Left ventricle myocardium inferior (tissue), 1 donor: Measurements from ENCODE around the gene RBPJL. TPM values are rescaled to one million over a fixed set of nuclear protein-coding genes. Genes with fewer than 3 reads are reported as not detected.
A peak's percentile ranks its signal among the peaks of the same experiment; 100 is the strongest.

Experiments used
- DNase-seq: peaks from one replicate; pipeline ENCODE4 v3.0.0-alpha.2; 2020
- H3K27ac ChIP-seq: fragments of 200-600 bp; replicated peaks from 2 replicates; pipeline ENCODE4 v1.8.0; 2021
- H3K27me3 ChIP-seq: fragments of 200-600 bp; 2 replicates; pipeline ENCODE4 v1.8.0; 2021; ENCODE audit warnings: low read depth
- H3K36me3 ChIP-seq: fragments of 200-600 bp; 2 replicates; pipeline ENCODE4 v1.8.0; 2021
- H3K4me1 ChIP-seq: fragments of 200-600 bp; 2 replicates; pipeline ENCODE4 v1.8.0; 2021
- H3K4me3 ChIP-seq: fragments of 200-600 bp; 2 replicates; pipeline ENCODE4 v1.8.0; 2021; ENCODE audit warnings: mild to moderate bottlenecking, moderate library complexity
- H3K9me3 ChIP-seq: fragments of 200-600 bp; replicated peaks from 2 replicates; pipeline ENCODE4 v1.8.0; 2021
- intact Hi-C: fragments of 100-400 bp; cut with micrococcal nuclease; formaldehyde crosslinking; loops from one replicate; pipeline ENCODE4 v1.11.0; 2022
- total RNA-seq: library from RNA; stranded (reverse); fragmentation: NEBNext Ultra II Directional; extraction: Animal tissue kit (Norgen Biotek cat#: 25700); gene quantifications from one replicate; pipeline ENCODE4 v1.2.1, GENCODE V29; 2021
- TF ChIP-seq, protein P1 (sequence below): fragments of 200-600 bp; IDR thresholded peaks from 2 replicates; pipeline ENCODE4 v1.8.0; 2021; ENCODE audit warnings: antibody characterized with exemption, mild to moderate bottlenecking, borderline replicate concordance
- donor health status: DM: no; HTN: yes; CAD: no; lungs with severe emphysema.

The RBPJL gene
- total RNA-seq, 1 donor from 2014 or later = not detected

DNA sequence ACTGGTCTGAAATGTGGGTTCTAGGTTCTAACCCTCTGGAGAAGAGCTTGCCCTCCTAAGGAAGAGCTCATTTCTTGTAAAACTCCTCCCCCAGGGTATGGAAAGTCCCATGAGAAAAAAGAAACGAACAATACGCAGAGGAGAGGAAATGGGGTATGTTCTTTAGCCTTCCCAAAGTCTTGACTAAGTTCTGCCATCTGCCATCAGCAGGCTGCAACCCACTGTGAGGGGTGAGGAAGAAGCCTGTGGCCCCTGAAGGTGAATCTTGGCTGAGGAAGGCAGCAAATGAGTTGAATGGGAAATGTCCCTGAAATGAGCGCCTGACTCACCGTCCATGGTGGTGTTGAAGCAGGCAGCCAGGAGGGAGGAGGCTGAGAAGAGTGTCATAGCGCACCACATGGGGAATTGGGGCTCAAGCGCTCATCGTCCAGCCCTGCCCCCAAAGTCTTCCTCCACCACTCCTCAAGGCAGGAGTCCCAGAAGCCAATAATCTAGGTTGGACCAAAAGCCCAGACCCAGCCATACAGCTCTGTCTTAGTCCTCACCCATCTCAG lies 11.8 kb downstream of the RBPJL start:
- no peak overlapping the region for H3K27ac ChIP-seq
- intact Hi-C loops = no loop called here
- H3K9me3 ChIP-seq = no peaks in the 10 kb centered on the region
- no peaks in the 10 kb centered on the region for H3K4me1 ChIP-seq
- H3K36me3 ChIP-seq = no peaks in the 10 kb centered on the region
- TF ChIP-seq, protein P1, sequence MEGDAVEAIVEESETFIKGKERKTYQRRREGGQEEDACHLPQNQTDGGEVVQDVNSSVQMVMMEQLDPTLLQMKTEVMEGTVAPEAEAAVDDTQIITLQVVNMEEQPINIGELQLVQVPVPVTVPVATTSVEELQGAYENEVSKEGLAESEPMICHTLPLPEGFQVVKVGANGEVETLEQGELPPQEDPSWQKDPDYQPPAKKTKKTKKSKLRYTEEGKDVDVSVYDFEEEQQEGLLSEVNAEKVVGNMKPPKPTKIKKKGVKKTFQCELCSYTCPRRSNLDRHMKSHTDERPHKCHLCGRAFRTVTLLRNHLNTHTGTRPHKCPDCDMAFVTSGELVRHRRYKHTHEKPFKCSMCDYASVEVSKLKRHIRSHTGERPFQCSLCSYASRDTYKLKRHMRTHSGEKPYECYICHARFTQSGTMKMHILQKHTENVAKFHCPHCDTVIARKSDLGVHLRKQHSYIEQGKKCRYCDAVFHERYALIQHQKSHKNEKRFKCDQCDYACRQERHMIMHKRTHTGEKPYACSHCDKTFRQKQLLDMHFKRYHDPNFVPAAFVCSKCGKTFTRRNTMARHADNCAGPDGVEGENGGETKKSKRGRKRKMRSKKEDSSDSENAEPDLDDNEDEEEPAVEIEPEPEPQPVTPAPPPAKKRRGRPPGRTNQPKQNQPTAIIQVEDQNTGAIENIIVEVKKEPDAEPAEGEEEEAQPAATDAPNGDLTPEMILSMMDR = no peak
- H3K27me3 ChIP-seq = peaks cover 50% of the 10 kb centered on the region
- DNase-seq = no peak
- no peak overlapping the region for H3K4me3 ChIP-seq

DNA sequence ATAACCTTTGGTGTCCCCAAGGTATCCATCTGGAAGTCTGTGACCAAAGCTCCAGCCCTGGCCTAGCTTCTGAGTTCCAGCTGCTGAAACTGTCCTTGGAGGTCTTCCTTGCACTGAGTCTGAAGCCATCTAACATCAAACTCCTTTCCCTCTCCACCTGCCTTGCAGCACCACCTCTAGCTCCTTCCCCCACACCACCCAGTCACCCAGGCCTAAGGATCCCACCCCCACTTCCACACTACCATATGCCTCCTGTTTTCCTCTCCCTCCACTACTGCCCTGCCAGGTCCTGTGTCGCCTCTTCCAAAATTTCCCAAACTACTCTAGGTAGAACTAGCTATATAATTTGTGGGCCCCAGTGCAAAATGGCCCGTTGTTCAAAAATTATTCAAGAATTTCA lies 12.3 kb downstream of the RBPJL start:
- no peak for DNase-seq
- intact Hi-C loops = no loop called here

DNA sequence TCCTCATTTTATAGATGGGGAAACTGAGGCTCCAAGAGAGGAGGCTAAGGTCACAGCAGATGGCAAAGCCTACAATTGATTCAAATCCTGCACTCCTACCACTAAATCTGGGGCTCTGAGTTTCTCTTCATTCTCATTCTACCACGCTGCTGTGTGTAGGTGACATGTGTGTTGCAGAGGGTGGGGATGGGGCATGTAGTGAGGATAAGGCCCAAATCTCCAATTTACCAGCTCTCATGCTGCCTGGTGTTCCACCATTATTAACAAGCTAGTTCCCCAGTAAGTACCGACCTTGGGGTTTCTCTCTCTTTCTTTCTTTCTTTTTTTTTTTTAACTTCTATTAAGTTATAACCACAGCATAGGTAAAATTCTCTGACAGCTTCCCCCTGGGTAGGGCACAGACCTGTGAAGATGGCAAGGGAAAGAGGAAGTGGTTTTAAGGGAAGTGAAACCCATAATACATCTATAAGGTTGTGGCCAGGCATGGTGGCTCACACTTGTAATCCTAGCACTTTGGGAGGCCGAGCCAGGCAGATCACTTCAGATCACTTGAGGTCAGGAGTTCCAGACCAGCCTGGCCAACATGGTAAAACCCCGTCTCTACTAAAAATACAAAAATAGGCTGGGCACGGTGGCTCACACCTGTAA lies 14.4 kb downstream of the RBPJL start:
- no peaks in the 10 kb centered on the region for H3K9me3 ChIP-seq
- H3K4me3 ChIP-seq = no peak overlapping the region
- no peaks in the 10 kb centered on the region for H3K4me1 ChIP-seq
- no peak for DNase-seq
- intact Hi-C loops = loop anchor here (5.0 kb wide), 2 partner anchors 116 to 451 kb away; no protein-coding TSS in a partner anchor
- H3K36me3 ChIP-seq = peaks cover 10% of the 10 kb centered on the region
- peaks cover 23% of the 10 kb centered on the region for H3K27me3 ChIP-seq
- TF ChIP-seq, protein P1 = no peak
- no peak overlapping the region for H3K27ac ChIP-seq

More for the DNA sequence above, 12.3 kb downstream of the RBPJL start:
- Histone ChIP-seq H3K4me3 (no peak overlapping the region), H3K9me3 (no peaks in the 10 kb centered on the region), H3K27me3 (peaks cover 45% of the 10 kb centered on the region), H3K4me1 (no peaks in the 10 kb centered on the region), H3K36me3 (no peaks in the 10 kb centered on the region), H3K27ac (no peak overlapping the region)
- TF ChIP-seq, protein P1 = no peak

DNA sequence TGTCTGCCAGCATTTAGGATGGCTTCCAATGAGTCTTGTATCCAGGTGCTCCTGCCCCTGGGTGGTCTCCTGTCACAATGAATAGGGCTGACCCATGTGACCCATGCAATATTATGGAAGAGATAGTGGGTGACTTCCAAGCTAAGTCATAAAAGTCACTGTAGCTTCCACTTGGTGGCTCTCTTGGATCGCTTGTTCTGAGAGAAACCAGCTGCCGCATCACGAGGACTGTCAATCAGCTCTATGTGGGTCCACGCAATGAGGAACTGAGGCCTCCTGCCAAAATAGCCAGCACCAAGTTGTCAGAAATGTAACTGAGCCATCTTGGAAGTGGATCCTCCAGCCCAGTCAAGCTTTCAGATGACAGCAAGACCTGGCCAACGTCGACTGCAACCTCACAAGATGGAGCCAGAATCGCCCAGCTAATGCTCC lies 16.3 kb downstream of the RBPJL start:
- peak; percentile 44 for DNase-seq
- H3K9me3 ChIP-seq = no peaks in the 10 kb centered on the region
- TF ChIP-seq, protein P1 = peak; percentile 61
- H3K4me3 ChIP-seq = no peak overlapping the region
- H3K4me1 ChIP-seq = no peaks in the 10 kb centered on the region
- H3K27me3 ChIP-seq = peaks cover 4% of the 10 kb centered on the region
- peak overlapping the region; percentile 29 for H3K27ac ChIP-seq
- intact Hi-C loops = loop anchor here (5.0 kb wide), 2 partner anchors 114 to 449 kb away; no protein-coding TSS in a partner anchor
- peaks cover 24% of the 10 kb centered on the region for H3K36me3 ChIP-seq

DNA sequence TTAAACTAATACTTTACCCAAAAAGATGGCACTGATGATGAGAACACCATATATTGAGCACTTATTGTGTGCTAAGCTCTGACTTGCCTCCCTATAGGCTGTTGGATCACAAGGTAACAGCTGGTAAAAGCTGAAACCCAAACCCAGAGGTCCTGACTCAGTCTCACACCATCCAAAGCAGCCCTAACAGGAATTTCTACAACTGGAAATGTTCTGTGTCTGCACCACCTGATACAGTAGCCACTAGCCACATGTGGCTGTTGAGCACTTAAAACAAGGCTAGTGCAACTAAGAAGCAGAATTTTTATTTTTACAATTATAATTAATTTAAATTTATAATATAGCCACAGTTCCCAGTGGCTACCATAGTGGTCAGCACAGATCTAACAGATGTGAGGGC lies 17.1 kb downstream of the RBPJL start:
- Histone ChIP-seq H3K36me3 (peaks cover 32% of the 10 kb centered on the region), H3K9me3 (no peaks in the 10 kb centered on the region), H3K4me3 (no peak overlapping the region), H3K4me1 (no peaks in the 10 kb centered on the region), H3K27me3 (no peaks in the 10 kb centered on the region), H3K27ac (peak overlapping the region; percentile 5)
- no peak for DNase-seq
- intact Hi-C loops = loop anchor here (5.0 kb wide), 2 partner anchors 114 to 449 kb away; no protein-coding TSS in a partner anchor
- TF ChIP-seq, protein P1 = no peak
